A549 (cell line): Measurements from ENCODE around the gene OTC. TPM values are rescaled to one million over a fixed set of nuclear protein-coding genes. Genes with fewer than 3 reads are reported as not detected.

Experiments used
- ATAC-seq, 2 experiments: fragments of 200-7000 bp in 1 of 2; fragments of >200 bp in 1 of 2; cut with Nextera tagmentation in 1 of 2; cut with Tn5 transposase in 1 of 2; 3 replicates each; pipeline versions ENCODE4 v1.8.0 to v1.9.1; 2018 to 2020; ENCODE audit warnings: mild to moderate bottlenecking in 1 of 2, moderate library complexity in 1 of 2
- CTCF ChIA-PET: fragments of 300-600 bp; sonication (Branson Sonifier 250); formaldehyde crosslinking; extraction: SDS; loops from one replicate; lab custom pipeline; 2021; ENCODE audit warnings: antibody characterized with exemption, inconsistent platforms; lab: Yijun Ruan, JAX
- POLR2A ChIA-PET: fragments of 350-600 bp; formaldehyde crosslinking; extraction: SDS; loops from one replicate; lab custom pipeline; 2021; ENCODE audit warnings: antibody characterized with exemption, inconsistent platforms; lab: Yijun Ruan, JAX
- DNase-seq, 2 experiments: peaks; one replicate each; pipeline versions ENCODE4 v3.0.0 to v3.0.0-alpha.2; 2011 to 2016; ENCODE audit warnings: low read depth in 1 of 2, low spot score in 1 of 2
- FAIRE-seq: peaks from 2 replicates; lab custom pipeline; 2011; peaks lifted over from hg19 to GRCh38; lab: Jason Lieb, UNC
- H3K27ac ChIP-seq, 2 experiments: fragments of >200 bp; sonication (Bioruptor Twin); formaldehyde crosslinking; 3 replicates each; pipeline ENCODE4 v1.5.1; 2016 to 2017
- H3K4me1 ChIP-seq: fragments of >200 bp; sonication (Bioruptor Twin); formaldehyde crosslinking; 3 replicates; pipeline ENCODE4 v1.6.1; 2016
- H3K4me2 ChIP-seq: fragments of >200 bp; sonication (Bioruptor Twin); formaldehyde crosslinking; 3 replicates; pipeline ENCODE4 v1.6.1; 2016
- H3K4me3 ChIP-seq: fragments of >200 bp; sonication (Bioruptor Twin); formaldehyde crosslinking; 3 replicates; pipeline ENCODE4 v1.5.1; 2016
- H3K9me3 ChIP-seq: fragments of >200 bp; sonication (Bioruptor Twin); formaldehyde crosslinking; 3 replicates; pipeline ENCODE4 v1.6.1; 2016
- CEBPB ChIP-seq, 2 experiments: fragments of >200 bp in 1 of 2; sonication (Bioruptor Twin) in 1 of 2; formaldehyde crosslinking in 1 of 2; IDR thresholded peaks; 2 replicates each; pipeline ENCODE4 v1.6.1; 2012 to 2016
- CHD2 ChIP-seq: fragments of 150-350 bp; IDR thresholded peaks from 2 replicates; pipeline ENCODE4 v1.6.1; 2014; ENCODE audit warnings: low read length; ENCODE audit not compliant: partially characterized antibody
- CHD4 ChIP-seq: fragments of 200-600 bp; sonication (generic); IDR thresholded peaks from 2 replicates; pipeline ENCODE4 v1.6.1; 2016; ENCODE audit warnings: antibody characterized with exemption, mild to moderate bottlenecking, borderline replicate concordance
- E2F6 ChIP-seq: IDR thresholded peaks from 2 replicates; pipeline ENCODE4 v1.6.1; 2012; ENCODE audit warnings: low read depth, borderline replicate concordance
- EHF ChIP-seq: fragments of 250-450 bp; sonication (Bioruptor Pico); IDR thresholded peaks from 2 replicates; pipeline ENCODE4 v1.5.0; 2020; ENCODE audit warnings: mild to moderate bottlenecking
- EHMT2 ChIP-seq: fragments of 200-600 bp; sonication (generic); IDR thresholded peaks from 2 replicates; pipeline ENCODE4 v1.6.1; 2016; ENCODE audit warnings: antibody characterized with exemption, low read depth, mild to moderate bottlenecking, moderate library complexity
- FOSB ChIP-seq: fragments of 250-450 bp; sonication (Bioruptor Pico); IDR thresholded peaks from 2 replicates; pipeline ENCODE4 v1.5.0; 2020; ENCODE audit warnings: mild to moderate bottlenecking, moderate library complexity
- FOSL2 ChIP-seq, 2 experiments: fragments of 450-650 bp in 1 of 2; fragments of >200 bp in 1 of 2; sonication (Bioruptor Twin) in 1 of 2; formaldehyde crosslinking; IDR thresholded peaks; 2 replicates each; pipeline versions ENCODE4 v1.5.0 to v1.6.1; 2016 to 2020; ENCODE audit warnings: mild to moderate bottlenecking in 1 of 2, moderate library complexity in 1 of 2
- FOXS1 ChIP-seq: fragments of 250-450 bp; sonication (Bioruptor Pico); IDR thresholded peaks from 2 replicates; pipeline ENCODE4 v1.5.0; 2020; ENCODE audit warnings: mild to moderate bottlenecking, moderate library complexity
- GATA3 ChIP-seq: IDR thresholded peaks from 2 replicates; pipeline ENCODE4 v1.6.1; 2012; ENCODE audit warnings: borderline replicate concordance
- JUN ChIP-seq, 2 experiments: fragments of >200 bp; sonication (Bioruptor Twin); formaldehyde crosslinking; IDR thresholded peaks; 2 replicates in 1 of 2; 3 replicates in 1 of 2; pipeline ENCODE4 v1.6.1; 2016 to 2017
- KDM1A ChIP-seq: fragments of 200-600 bp; sonication (generic); IDR thresholded peaks from 2 replicates; pipeline ENCODE4 v1.6.1; 2016; ENCODE audit warnings: low read depth, mild to moderate bottlenecking
- MAFK ChIP-seq: fragments of 450-650 bp; IDR thresholded peaks from 2 replicates; pipeline ENCODE4 v1.6.1; 2014; ENCODE audit not compliant: partially characterized antibody
- MAZ ChIP-seq: fragments of 150-350 bp; IDR thresholded peaks from 2 replicates; pipeline ENCODE4 v1.6.1; 2014; ENCODE audit warnings: antibody characterized with exemption, low read depth, low read length, borderline replicate concordance
- MYC ChIP-seq: IDR thresholded peaks from 2 replicates; pipeline ENCODE4 v1.6.1; 2012; ENCODE audit warnings: mild to moderate bottlenecking, inconsistent platforms, low read length, improper control_type of control experiment, borderline replicate concordance
- NFE2L2 ChIP-seq: fragments of 150-350 bp; conservative IDR thresholded peaks from 2 replicates; pipeline ENCODE4 v1.6.1; 2014; ENCODE audit warnings: low read length
- POLR2A ChIP-seq: IDR thresholded peaks from 2 replicates; pipeline ENCODE4 v1.6.1; 2012; ENCODE audit warnings: mild to moderate bottlenecking, low read length
- POLR2AphosphoS2 ChIP-seq: conservative IDR thresholded peaks from 2 replicates; pipeline ENCODE4 v1.6.1; 2012; ENCODE audit warnings: low read length, improper control_type of control experiment, inconsistent platforms
- RAD21 ChIP-seq, 2 experiments: fragments of >200 bp in 1 of 2; sonication (Bioruptor Twin) in 1 of 2; formaldehyde crosslinking in 1 of 2; IDR thresholded peaks in 1 of 2; conservative IDR thresholded peaks in 1 of 2; 2 replicates in 1 of 2; 3 replicates in 1 of 2; pipeline ENCODE4 v1.6.1; 2012 to 2018; ENCODE audit warnings: inconsistent platforms in 1 of 2
- SREBF2 ChIP-seq: fragments of 450-650 bp; IDR thresholded peaks from 2 replicates; pipeline ENCODE4 v1.6.1; 2014; ENCODE audit warnings: mild to moderate bottlenecking, moderate library complexity
- TP53 ChIP-seq: fragments of 250-450 bp; sonication (Bioruptor Pico); IDR thresholded peaks from 2 replicates; pipeline ENCODE4 v1.5.0; 2021; ENCODE audit warnings: mild to moderate bottlenecking, moderate library complexity
- USF2 ChIP-seq: fragments of 450-650 bp; IDR thresholded peaks from 2 replicates; pipeline ENCODE4 v1.6.1; 2014; ENCODE audit warnings: antibody characterized with exemption
- ZSCAN20 ChIP-seq: fragments of 250-450 bp; sonication (Bioruptor Pico); IDR thresholded peaks from 2 replicates; pipeline ENCODE4 v1.8.0; 2022; ENCODE audit warnings: mild to moderate bottlenecking, moderate library complexity
- WGBS: methylation state at CpG from one replicate; pipeline ENCODE4 v1.1.6; 2017; ENCODE audit errors: missing lambda C conversion rate; 5-methylcytosine and 5-hydroxymethylcytosine counted together
- polyA plus RNA-seq, 4 experiments: library from polyadenylated mRNA; depleted of rRNA in 3 of 4; stranded (reverse); fragments of >200 nt; fragmentation: RNase III in 1 of 4; extraction: RNeasy Plus Mini Kit Qiagen cat#74134 plus additional on column Dnase treatment in 1 of 4; gene quantifications; 2 replicates in 3 of 4; 3 replicates in 1 of 4; pipeline ENCODE4 v1.2.3, GENCODE V29; 2011 to 2017

Gene OTC
- polyA plus RNA-seq, 2 of the 4 experiments (the other 2 are of a cell fraction) = not detected

GRCh38 chrX:38363046-38363445 is 10.6 kb downstream of the OTC start:
- H3K4me2 ChIP-seq = no peak overlapping the region
- no peak for TF ChIP-seq FOSL2 (IDR thresholded peaks at IDR 0.05)
- no peak for TF ChIP-seq FOSL2 (CRISPR knock-in tag; IDR thresholded peaks at IDR 0.05)
- TF ChIP-seq SREBF2 = no peak
- TF ChIP-seq CEBPB (IDR thresholded peaks at IDR 0.05) = no peak
- TF ChIP-seq POLR2A = no peak
- TF ChIP-seq E2F6 = no peak
- no peak for TF ChIP-seq USF2
- no peak for TF ChIP-seq EHF (CRISPR knock-in tag)
- no peak for TF ChIP-seq FOSB (CRISPR knock-in tag)
- no peak for TF ChIP-seq MYC
- no peak for TF ChIP-seq POLR2AphosphoS2
- TF ChIP-seq MAFK = no peak
- TF ChIP-seq MAZ = no peak
- TF ChIP-seq GATA3 = no peak
- no peak for TF ChIP-seq ZSCAN20 (CRISPR knock-in tag)
- TF ChIP-seq KDM1A = no peak
- TF ChIP-seq CHD2 = no peak
- no peak for TF ChIP-seq FOXS1 (CRISPR knock-in tag)
- no peaks in the 10 kb centered on the region for H3K9me3 ChIP-seq
- no peaks in the 10 kb centered on the region for H3K4me1 ChIP-seq
- POLR2A ChIA-PET = no interaction called here
- FAIRE-seq (no peak), ATAC-seq (no peak), DNase-seq (no peak)
- no peak overlapping the region for H3K4me3 ChIP-seq
- CTCF ChIA-PET = no interaction called here
- H3K27ac ChIP-seq = no peak overlapping the region

DNA sequence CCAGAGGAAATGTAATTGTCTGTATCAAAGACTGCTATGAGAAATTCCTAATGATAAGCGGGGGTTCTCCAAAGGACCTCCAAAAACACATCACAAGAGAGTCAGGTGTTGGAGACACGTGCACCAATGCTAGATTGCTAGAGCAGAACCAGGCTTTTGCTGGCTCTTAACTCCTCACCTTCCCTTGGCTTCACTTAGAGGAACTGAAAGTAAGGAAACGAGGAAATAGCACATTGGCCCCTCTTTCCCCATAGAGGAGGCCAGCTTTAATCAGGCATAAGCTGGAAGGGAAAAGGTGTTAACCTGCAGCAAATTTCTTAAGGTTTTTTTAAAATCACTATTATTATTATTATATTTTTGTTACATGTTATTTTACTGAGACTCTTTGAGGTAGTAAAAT is 13.6 kb downstream of the OTC start:
- 8% methylated on average over 2 of the region's 3 CpGs for WGBS
- POLR2A ChIA-PET = no interaction called here
- CTCF ChIA-PET = no interaction called here
- DNase-seq (no peak), ATAC-seq (no peak), FAIRE-seq (no peak)
- H3K4me2 ChIP-seq = no peak overlapping the region
- no peak for TF ChIP-seq MYC
- H3K4me3 ChIP-seq = no peak overlapping the region
- H3K27ac ChIP-seq = no peak overlapping the region
- no peaks in the 10 kb centered on the region for H3K4me1 ChIP-seq
- no peaks in the 10 kb centered on the region for H3K9me3 ChIP-seq

DNA sequence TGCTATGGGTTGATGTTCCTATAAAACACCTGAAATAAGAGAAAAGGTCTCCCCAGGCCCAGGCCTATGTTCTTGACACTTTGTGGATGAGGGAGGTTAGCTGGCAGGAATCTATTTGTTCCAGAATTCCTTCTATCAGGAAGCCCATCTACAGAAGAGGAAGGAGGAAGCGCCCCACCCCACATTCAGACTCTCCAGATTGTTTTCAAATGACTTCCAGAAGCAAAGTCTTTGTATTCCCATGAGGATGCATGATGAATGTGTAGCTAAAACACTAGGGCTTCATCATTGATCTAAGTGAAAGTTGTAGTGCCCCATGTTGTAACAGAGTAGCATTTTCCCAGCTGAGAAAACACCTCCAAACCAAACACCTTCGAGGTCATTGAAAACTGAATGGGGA is 16.4 kb downstream of the OTC start:
- no peak overlapping the region for H3K4me2 ChIP-seq
- CTCF ChIA-PET = no interaction called here
- no peak for TF ChIP-seq NFE2L2
- no peak for TF ChIP-seq CHD4
- no peak for TF ChIP-seq GATA3
- TF ChIP-seq POLR2AphosphoS2 = no peak
- TF ChIP-seq TP53 (CRISPR knock-in tag) = no peak
- TF ChIP-seq E2F6 = no peak
- TF ChIP-seq CHD2 = no peak
- no peak for TF ChIP-seq ZSCAN20 (CRISPR knock-in tag)
- TF ChIP-seq RAD21 (conservative IDR thresholded peaks at IDR 0.05 in 1 of 2, IDR thresholded peaks at IDR 0.05 in 1 of 2) = no peak
- no peak for TF ChIP-seq JUN (IDR thresholded peaks at IDR 0.05)
- no peak for TF ChIP-seq EHMT2
- TF ChIP-seq, all 56 proteins: peak for 0
- Histone ChIP-seq H3K27ac (no peak overlapping the region), H3K4me3 (no peak overlapping the region), H3K4me1 (no peaks in the 10 kb centered on the region), H3K9me3 (no peaks in the 10 kb centered on the region)
- DNase-seq (no peak), FAIRE-seq (peak; percentile 23), ATAC-seq (no peak)
- 17% methylated on average over 2 of the region's 2 CpGs for WGBS
- POLR2A ChIA-PET = no interaction called here
